Smooth muscle cell (in vitro differentiated cells): ENCODE measurements around the gene ABCA2. TPM values are rescaled to one million over a fixed set of nuclear protein-coding genes. Genes with fewer than 3 reads are reported as not detected.

Source experiments
- DNase-seq: peaks from one replicate; lab custom pipeline; 2025; ENCODE audit not compliant: unreplicated experiment; lab: John Stamatoyannopoulos, UW
- H2AFZ ChIP-seq: fragments of 200-600 bp; sonication (generic); 2 replicates; pipeline ENCODE4 v1.6.0; 2016; ENCODE audit warnings: antibody characterized with exemption, low read depth, mild to moderate bottlenecking
- H3F3A ChIP-seq: fragments of 200-600 bp; sonication (generic); 2 replicates; pipeline ENCODE4 v1.6.0; 2017; ENCODE audit warnings: antibody characterized with exemption, low read depth
- H3K27ac ChIP-seq: fragments of 200-600 bp; sonication (generic); 2 replicates; pipeline ENCODE4 v1.5.1; 2016; ENCODE audit warnings: low read depth, mild to moderate bottlenecking
- H3K27me3 ChIP-seq: fragments of 200-600 bp; sonication (generic); 2 replicates; pipeline ENCODE4 v1.6.1; 2016; ENCODE audit warnings: low read depth, mild to moderate bottlenecking
- H3K36me3 ChIP-seq: fragments of 200-600 bp; sonication (generic); 2 replicates; pipeline ENCODE4 v1.5.1; 2016; ENCODE audit warnings: low read depth
- H3K4me1 ChIP-seq: fragments of 200-600 bp; sonication (generic); 2 replicates; pipeline ENCODE4 v1.5.1; 2016; ENCODE audit warnings: low read depth
- H3K4me2 ChIP-seq: fragments of 200-600 bp; sonication (generic); 2 replicates; pipeline ENCODE4 v1.6.0; 2016; ENCODE audit warnings: mild to moderate bottlenecking
- H3K4me3 ChIP-seq: fragments of 200-600 bp; sonication (generic); 2 replicates; pipeline ENCODE4 v1.5.1; 2016; ENCODE audit warnings: mild to moderate bottlenecking
- H3K79me2 ChIP-seq: fragments of 200-600 bp; sonication (generic); 2 replicates; pipeline ENCODE4 v1.6.0; 2016; ENCODE audit warnings: low read depth, mild to moderate bottlenecking
- H3K9ac ChIP-seq: fragments of 200-600 bp; sonication (generic); 2 replicates; pipeline ENCODE4 v1.6.0; 2016; ENCODE audit warnings: low read depth
- H3K9me3 ChIP-seq: fragments of 200-600 bp; sonication (generic); replicated peaks from 2 replicates; pipeline ENCODE4 v1.5.1; 2016; ENCODE audit warnings: low read depth
- H4K20me1 ChIP-seq: fragments of 200-600 bp; sonication (generic); 2 replicates; pipeline ENCODE4 v1.6.0; 2016; ENCODE audit warnings: low read depth
- CTCF ChIP-seq: fragments of 200-600 bp; sonication (generic); IDR thresholded peaks from 2 replicates; pipeline ENCODE4 v1.5.1; 2017; ENCODE audit warnings: borderline replicate concordance, mild to moderate bottlenecking, antibody characterized with exemption; ENCODE audit not compliant: insufficient read depth, poor library complexity, severe bottlenecking
- WGBS: methylation state at CpG from one replicate; pipeline ENCODE4 v1.1.7; 2016; ENCODE audit warnings: low lambda C conversion rate; 5-methylcytosine and 5-hydroxymethylcytosine counted together
- polyA plus RNA-seq: library from polyadenylated mRNA; unstranded; fragments of >200 nt; fragmentation: Nextera tagmentation; extraction: Ambion mirVana; gene quantifications from 2 replicates; pipeline ENCODE4 v1.2.1, GENCODE V29; 2016
- total RNA-seq: library from RNA; depleted of rRNA; stranded (reverse); fragments of >200 nt; gene quantifications from 2 replicates; pipeline ENCODE4 v1.2.3, GENCODE V29; 2014

The ABCA2 gene
- total and polyA plus RNA-seq, 2 experiments from 2014 or later: 15.9 to 26.2 TPM

GRCh38 chr9:137019891-137020683, 8.0 kb downstream of the ABCA2 start:
- Histone ChIP-seq H3K4me3 (no peak overlapping the region), H3K27me3 (no peaks in the 10 kb centered on the region), H4K20me1 (no peaks in the 10 kb centered on the region), H3K4me2 (no peak overlapping the region), H3K9ac (no peak overlapping the region), H2AFZ (no peak overlapping the region), H3K27ac (no peak overlapping the region), H3K79me2 (no peaks in the 10 kb centered on the region), H3K36me3 (no peaks in the 10 kb centered on the region), H3K4me1 (no peaks in the 10 kb centered on the region), H3F3A (no peaks in the 10 kb centered on the region), H3K9me3 (no peaks in the 10 kb centered on the region)
- DNase-seq: no peak
- no peak for TF ChIP-seq CTCF
- 88% methylated on average over 32 of the region's 34 CpGs for WGBS

- TF ChIP-seq CTCF: no peak
- WGBS: 91% methylated on average over 32 of the region's 36 CpGs
Measured at GRCh38 chr9:137018761-137019559, 9.1 kb downstream of the ABCA2 start.

GRCh38 chr9:137017791-137018497, 10.1 kb downstream of the ABCA2 start:
- H3K9ac ChIP-seq: no peak overlapping the region
- H3K4me2 ChIP-seq: no peak overlapping the region
- no peak overlapping the region for H2AFZ ChIP-seq
- H3K27me3 ChIP-seq: no peaks in the 10 kb centered on the region
- H4K20me1 ChIP-seq: no peaks in the 10 kb centered on the region
- H3K4me3 ChIP-seq: no peak overlapping the region
- no peaks in the 10 kb centered on the region for H3F3A ChIP-seq
- no peaks in the 10 kb centered on the region for H3K79me2 ChIP-seq
- H3K36me3 ChIP-seq: no peaks in the 10 kb centered on the region
- no peaks in the 10 kb centered on the region for H3K4me1 ChIP-seq
- H3K9me3 ChIP-seq: no peaks in the 10 kb centered on the region
- no peak for TF ChIP-seq CTCF
- H3K27ac ChIP-seq: no peak overlapping the region
- no peak for DNase-seq
- 92% methylated on average over 35 of the region's 45 CpGs for WGBS

More at GRCh38 chr9:137018761-137019559, 9.1 kb downstream of the ABCA2 start:
- Histone ChIP-seq H3K79me2 (no peaks in the 10 kb centered on the region), H3K4me3 (no peak overlapping the region), H3F3A (no peaks in the 10 kb centered on the region), H3K27ac (no peak overlapping the region), H3K27me3 (no peaks in the 10 kb centered on the region), H3K4me1 (no peaks in the 10 kb centered on the region), H3K9me3 (no peaks in the 10 kb centered on the region), H3K4me2 (no peak overlapping the region), H3K9ac (no peak overlapping the region), H2AFZ (no peak overlapping the region), H4K20me1 (no peaks in the 10 kb centered on the region), H3K36me3 (no peaks in the 10 kb centered on the region)
- no peak for DNase-seq
